IMR-90 (cell line): ENCODE data around the gene ZNF587. TPM values are rescaled to one million over a fixed set of nuclear protein-coding genes. Genes with fewer than 3 reads are reported as not detected.

Experiments used
- ATAC-seq: fragments of 200-7000 bp; cut with Tn5 transposase; 2 replicates; pipeline ENCODE4 v1.9.1; 2020; ENCODE audit warnings: low read depth, mild to moderate bottlenecking, moderate library complexity
- BruUV-seq: library from RNA; stranded (reverse); fragments of 400-500 nt; replicated peaks from 2 replicates; lab custom pipeline; 2021; lab: Mats Ljungman, UMichigan
- CTCF ChIA-PET: fragments of 300-600 bp; formaldehyde crosslinking; extraction: SDS; loops from one replicate; lab custom pipeline; 2021; ENCODE audit warnings: antibody characterized with exemption; lab: Yijun Ruan, JAX
- POLR2A ChIA-PET: fragments of 300-600 bp; sonication (Branson Sonifier 250); formaldehyde crosslinking; loops from one replicate; lab custom pipeline; 2022; ENCODE audit warnings: antibody characterized with exemption; ENCODE audit not compliant: unreplicated experiment; lab: Charles Lee
- DNase-seq: peaks from one replicate; pipeline ENCODE4 v3.0.0; 2013
- H2AFZ ChIP-seq: replicated peaks from 2 replicates; pipeline ENCODE3; 2013; ENCODE audit warnings: low read length, mild to moderate bottlenecking; ENCODE audit not compliant: poor library complexity
- H2AK5ac ChIP-seq: 2 replicates; pipeline ENCODE4 v1.6.1; 2013; ENCODE audit warnings: low read depth, low read length, inconsistent platforms
- H2AK9ac ChIP-seq: replicated peaks from 2 replicates; pipeline ENCODE3; 2013; ENCODE audit warnings: mild to moderate bottlenecking, low read depth, low read length, moderate library complexity; ENCODE audit not compliant: poor library complexity
- H2BK120ac ChIP-seq: 2 replicates; pipeline ENCODE4 v1.6.1; 2013; ENCODE audit warnings: low read depth, low read length, inconsistent platforms
- H2BK15ac ChIP-seq: 3 replicates; pipeline ENCODE4 v1.6.1; 2013; ENCODE audit warnings: low read depth, low read length, inconsistent platforms
- H2BK20ac ChIP-seq: 2 replicates; pipeline ENCODE4 v1.6.1; 2013; ENCODE audit warnings: low read depth, mild to moderate bottlenecking, inconsistent platforms, low read length, moderate library complexity
- H2BK5ac ChIP-seq: 2 replicates; pipeline ENCODE4 v1.6.1; 2013; ENCODE audit warnings: mild to moderate bottlenecking, low read depth, low read length, inconsistent platforms; ENCODE audit not compliant: poor library complexity, severe bottlenecking
- H3K14ac ChIP-seq: replicated peaks from 2 replicates; pipeline ENCODE4 v1.6.1; 2013; ENCODE audit warnings: low read depth, low read length, inconsistent platforms
- H3K18ac ChIP-seq: 2 replicates; pipeline ENCODE4 v1.6.1; 2013; ENCODE audit warnings: low read depth, low read length, control low read depth
- H3K23ac ChIP-seq: 2 replicates; pipeline ENCODE4 v1.6.1; 2013; ENCODE audit warnings: low read depth, low read length, inconsistent platforms
- H3K27ac ChIP-seq: 2 replicates; pipeline ENCODE4 v1.5.1; 2013; ENCODE audit warnings: mild to moderate bottlenecking, control low read depth, low read length; ENCODE audit not compliant: insufficient read depth
- H3K27me3 ChIP-seq: 2 replicates; pipeline ENCODE4 v1.6.1; 2013; ENCODE audit warnings: low read length; ENCODE audit not compliant: control insufficient read depth, insufficient read depth
- H3K36me3 ChIP-seq: 2 replicates; pipeline ENCODE4 v1.6.1; 2013; ENCODE audit warnings: low read length, mixed read lengths; ENCODE audit not compliant: control insufficient read depth, insufficient read depth
- H3K4ac ChIP-seq: 2 replicates; pipeline ENCODE4 v1.6.1; 2013; ENCODE audit warnings: low read depth, low read length, inconsistent platforms
- H3K4me1 ChIP-seq: 2 replicates; pipeline ENCODE4 v1.6.1; 2013; ENCODE audit warnings: low read length, mixed read lengths; ENCODE audit not compliant: control insufficient read depth, insufficient read depth
- H3K4me2 ChIP-seq: 2 replicates; pipeline ENCODE4 v1.6.1; 2013; ENCODE audit warnings: low read depth, mild to moderate bottlenecking, control low read depth, low read length, moderate library complexity
- H3K4me3 ChIP-seq: 2 replicates; pipeline ENCODE4 v1.5.1; 2013; ENCODE audit warnings: low read depth, mild to moderate bottlenecking, control low read depth, low read length, moderate library complexity; ENCODE audit not compliant: insufficient read depth
- H3K56ac ChIP-seq: 2 replicates; pipeline ENCODE4 v1.6.1; 2013; ENCODE audit warnings: low read length, inconsistent platforms; ENCODE audit not compliant: insufficient read depth; ENCODE audit errors: extremely low read depth
- H3K79me1 ChIP-seq, 2 experiments: 2 replicates each; pipeline ENCODE4 v1.6.1; 2013; ENCODE audit warnings: low read length in 2 of 2, inconsistent platforms in 1 of 2, low read depth in 1 of 2
- H3K9ac ChIP-seq: 2 replicates; pipeline ENCODE4 v1.6.1; 2013; ENCODE audit warnings: low read depth, low read length, control low read depth
- H3K9me1 ChIP-seq: 2 replicates; pipeline ENCODE4 v1.6.1; 2013; ENCODE audit warnings: low read length, inconsistent platforms; ENCODE audit not compliant: insufficient read depth
- H3K9me3 ChIP-seq: 2 replicates; pipeline ENCODE4 v1.6.1; 2013; ENCODE audit warnings: low read length; ENCODE audit not compliant: control insufficient read depth, insufficient read depth
- H4K20me1 ChIP-seq: 2 replicates; pipeline ENCODE4 v1.6.1; 2013; ENCODE audit warnings: low read length, inconsistent platforms; ENCODE audit not compliant: insufficient read depth
- H4K5ac ChIP-seq: 2 replicates; pipeline ENCODE4 v1.6.1; 2013; ENCODE audit warnings: mild to moderate bottlenecking, low read depth, low read length, control low read depth
- H4K8ac ChIP-seq, 2 experiments: 2 replicates each; pipeline ENCODE4 v1.6.1; 2013; ENCODE audit warnings: low read depth in 2 of 2, low read length in 2 of 2, control low read depth in 1 of 2, inconsistent platforms in 1 of 2
- H4K91ac ChIP-seq: 2 replicates; pipeline ENCODE4 v1.6.1; 2013; ENCODE audit warnings: low read depth, low read length, inconsistent platforms; ENCODE audit not compliant: insufficient read depth
- CEBPB ChIP-seq: IDR thresholded peaks from 2 replicates; pipeline ENCODE4 v1.6.1; 2012; ENCODE audit warnings: low read depth, low read length, improper control_type of control experiment
- CTCF ChIP-seq: conservative IDR thresholded peaks from 2 replicates; pipeline ENCODE4 v1.5.1; 2012; ENCODE audit warnings: mild to moderate bottlenecking, low read depth, low read length, improper control_type of control experiment
- ELK1 ChIP-seq: fragments of 150-350 bp; IDR thresholded peaks from 2 replicates; pipeline ENCODE4 v1.6.1; 2016; ENCODE audit warnings: low read depth, mild to moderate bottlenecking, low read length, moderate library complexity, borderline replicate concordance
- FOS ChIP-seq: fragments of 150-350 bp; IDR thresholded peaks from 2 replicates; pipeline ENCODE4 v1.6.1; 2016; ENCODE audit warnings: low read depth, low read length
- MAFK ChIP-seq: IDR thresholded peaks from 2 replicates; pipeline ENCODE4 v1.6.1; 2012; ENCODE audit warnings: low read depth, low read length, improper control_type of control experiment
- MAZ ChIP-seq: IDR thresholded peaks from 2 replicates; pipeline ENCODE4 v1.6.1; 2012; ENCODE audit warnings: low read depth, mild to moderate bottlenecking, low read length, improper control_type of control experiment, moderate library complexity, borderline replicate concordance
- POLR2A ChIP-seq: IDR thresholded peaks from 2 replicates; pipeline ENCODE4 v1.6.1; 2012; ENCODE audit warnings: mild to moderate bottlenecking, low read depth, low read length
- RCOR1 ChIP-seq: IDR thresholded peaks from 2 replicates; pipeline ENCODE4 v1.6.1; 2012; ENCODE audit warnings: mild to moderate bottlenecking, low read length, improper control_type of control experiment; ENCODE audit not compliant: insufficient replicate concordance
- RFX5 ChIP-seq: IDR thresholded peaks from 2 replicates; pipeline ENCODE4 v1.8.0; 2012; ENCODE audit warnings: low read depth, mild to moderate bottlenecking, low read length, moderate library complexity
- USF2 ChIP-seq: fragments of 150-350 bp; IDR thresholded peaks from 2 replicates; pipeline ENCODE4 v1.6.1; 2017; ENCODE audit warnings: mild to moderate bottlenecking, antibody characterized with exemption, low read length, low read depth
- WGBS, 2 experiments: methylation state at CpG; one replicate each; pipeline versions ENCODE4 v1.1.5 to v1.1.7; 2013; ENCODE audit warnings: missing lambda C conversion rate in 2 of 2; ENCODE audit not compliant: insufficient read length in 1 of 2; ENCODE audit errors: extremely low coverage in 2 of 2; 5-methylcytosine and 5-hydroxymethylcytosine counted together
- dilution Hi-C: fragments of 300-500 bp; cut with HindIII; formaldehyde crosslinking; loops from one replicate; pipeline ENCODE4 v1.14.3; 2018; ENCODE audit warnings: low sequenced_read_pairs; ENCODE audit not compliant: unreplicated experiment
- in situ Hi-C: fragments of 300-500 bp; cut with MboI; formaldehyde crosslinking; loops from 3 replicates; pipeline ENCODE4 v1.14.3; 2019; ENCODE audit warnings: low sequenced_read_pairs, inconsistent platforms, mixed read lengths
- intact Hi-C: fragments of 100-400 bp; cut with micrococcal nuclease; formaldehyde crosslinking; loops from 2 replicates; pipeline ENCODE4 v1.10.0; 2022
- polyA plus RNA-seq, 3 experiments: library from polyadenylated mRNA; depleted of rRNA; stranded (reverse); fragments of >200 nt; gene quantifications; 2 replicates each; pipeline ENCODE4 v1.2.3, GENCODE V29; 2012; ENCODE audit warnings: low replicate concordance in 1 of 3
- total RNA-seq: library from RNA; depleted of rRNA; stranded (reverse); fragments of >200 nt; gene quantifications from 2 replicates; pipeline ENCODE4 v1.2.3, GENCODE V29; 2012

Gene ZNF587
- total and polyA plus RNA-seq, 2 of the 4 experiments (the other 2 are of a cell fraction), result 14.0 to 43.7 TPM

DNA sequence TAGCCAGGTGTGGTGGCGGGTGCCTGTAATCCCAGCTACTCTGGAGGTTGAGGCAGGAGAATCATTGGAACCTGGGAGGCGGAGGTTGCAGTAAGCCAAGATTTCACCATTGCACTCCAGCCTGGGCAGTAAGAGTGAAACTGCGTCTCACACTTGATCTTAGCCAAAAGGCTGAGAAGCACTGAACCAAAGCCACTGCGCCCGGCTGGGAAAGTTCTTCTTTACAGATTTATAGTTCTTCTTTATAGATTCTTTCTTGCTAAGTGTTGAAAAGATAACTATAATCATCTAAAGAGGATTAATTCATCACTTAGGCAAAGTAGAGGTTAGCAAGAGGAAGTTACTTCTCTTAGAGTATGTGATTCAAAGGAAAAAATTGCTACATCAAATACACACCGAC is 55.6 kb downstream of the ZNF587 start:
- peaks cover 23% of the 10 kb centered on the region for H3K36me3 ChIP-seq
- ChIA-PET POLR2A (no interaction called here), CTCF (interaction anchor here (0.6 kb wide), 1 partner anchor 382 kb away, joined by 9 read pairs; no protein-coding TSS in a partner anchor)
- H3K9me1 ChIP-seq, result no peaks in the 10 kb centered on the region
- no peaks in the 10 kb centered on the region; a peak in 2 of 4 replicates for H3K79me1 ChIP-seq
- no peak overlapping the region for H2BK20ac ChIP-seq
- H3K9me3 ChIP-seq, result peaks cover 5% of the 10 kb centered on the region; the same call in 1 of the 2 replicates
- H2BK5ac ChIP-seq, result no peak overlapping the region
- no peak overlapping the region for H3K4me3 ChIP-seq
- in situ Hi-C loops, result no loop called here
- H4K20me1 ChIP-seq, result no peaks in the 10 kb centered on the region
- no peak overlapping the region for H3K14ac ChIP-seq
- no peak overlapping the region for H3K23ac ChIP-seq
- BruUV-seq, result no TSS peak
- TF ChIP-seq MAFK, result no peak
- TF ChIP-seq ELK1, result no peak
- no peak for TF ChIP-seq MAZ
- TF ChIP-seq FOS, result no peak
- no peak for TF ChIP-seq POLR2A
- TF ChIP-seq RCOR1, result no peak
- TF ChIP-seq RFX5, result no peak
- no peak for TF ChIP-seq CEBPB
- no peak for TF ChIP-seq USF2
- no peak for TF ChIP-seq CTCF
- H2AK5ac ChIP-seq, result no peak overlapping the region
- no peak overlapping the region for H2AK9ac ChIP-seq
- H3K27ac ChIP-seq, result no peak overlapping the region
- no peak overlapping the region for H3K4me2 ChIP-seq
- H2AFZ ChIP-seq, result no peak overlapping the region
- no peak overlapping the region for H4K91ac ChIP-seq
- H2BK120ac ChIP-seq, result no peak overlapping the region
- no peak overlapping the region for H3K4ac ChIP-seq
- intact Hi-C loops, result no loop called here
- WGBS, 2 experiments, result 100% methylated on average over 1 of the region's 6 CpGs; no CpG with 5 or more reads in 1 of the 2 experiments
- dilution Hi-C loops, result no loop called here
- no peak overlapping the region for H3K56ac ChIP-seq
- no peak overlapping the region for H2BK15ac ChIP-seq
- no peak overlapping the region for H3K18ac ChIP-seq
- no peak for ATAC-seq
- no peak for DNase-seq
- no peaks in the 10 kb centered on the region for H3K27me3 ChIP-seq
- H3K9ac ChIP-seq, result no peak overlapping the region
- H4K8ac ChIP-seq, result no peak overlapping the region
- H4K5ac ChIP-seq, result no peak overlapping the region
- no peaks in the 10 kb centered on the region for H3K4me1 ChIP-seq
